Psoas muscle (tissue), 8 donors: ENCODE data around the gene PCGF3. TPM values are rescaled to one million over a fixed set of nuclear protein-coding genes. Genes with fewer than 3 reads are reported as not detected.

Source experiments
- ATAC-seq, 4 donors: fragments of 200-7000 bp; cut with Tn5 transposase; one replicate each; pipeline ENCODE4 v1.9.1; 2020; ENCODE audit warnings: moderate library complexity in 3 of 4, mild to moderate bottlenecking in 2 of 4
- DNase-seq, 2 donors: peaks; one replicate each; pipeline ENCODE4 v3.0.0-alpha.2; 2020
- H3K27ac ChIP-seq: fragments of 200-600 bp; one replicate; pipeline ENCODE4 v1.8.0; 2022
- H3K27me3 ChIP-seq, 3 donors: fragments of 200-600 bp in 1 of 3; one replicate each; pipeline versions ENCODE4 v1.6.1 to v1.8.0; 2013 to 2022; ENCODE audit warnings: low read length in 2 of 3, mild to moderate bottlenecking in 2 of 3, moderate library complexity in 1 of 3; ENCODE audit not compliant: insufficient read depth in 3 of 3
- H3K36me3 ChIP-seq, 2 donors: fragments of 200-600 bp in 1 of 2; one replicate each; pipeline versions ENCODE4 v1.6.1 to v1.8.0; 2013 to 2022; ENCODE audit warnings: low read depth in 1 of 2, mild to moderate bottlenecking in 1 of 2, moderate library complexity in 1 of 2; ENCODE audit not compliant: insufficient read depth in 1 of 2
- H3K4me1 ChIP-seq: fragments of 200-600 bp; one replicate; pipeline ENCODE4 v1.8.0; 2022
- H3K4me3 ChIP-seq: fragments of 200-600 bp; one replicate; pipeline ENCODE4 v1.8.0; 2022; ENCODE audit warnings: mild to moderate bottlenecking
- H3K9me3 ChIP-seq: fragments of 200-600 bp; one replicate; pipeline ENCODE4 v1.8.0; 2022
- CTCF ChIP-seq: fragments of 200-600 bp; IDR thresholded peaks from one replicate; pipeline ENCODE4 v1.8.0; 2022; ENCODE audit warnings: antibody characterized with exemption
- WGBS, 3 donors: extraction: QIAGEN DNeasy Blood & Tissue Kit; methylation state at CpG; one replicate each; pipeline versions ENCODE4 v1.1.6 to v1.1.7; 2013; 5-methylcytosine and 5-hydroxymethylcytosine counted together
- intact Hi-C, 2 donors: fragments of 100-400 bp; cut with DNase I; formaldehyde crosslinking; loops; one replicate each; pipeline versions ENCODE4 v1.11.0 to v1.14.2; 2022
- polyA plus RNA-seq, 3 donors: library from polyadenylated mRNA; stranded (reverse); fragments of 200-250 nt; gene quantifications; one replicate each; pipeline ENCODE4 v1.2.3, GENCODE V29; 2013
- total RNA-seq, 4 donors: library from RNA; stranded (reverse); fragmentation: NEBNext Ultra II Directional in 2 of 4; extraction: Animal tissue kit (Norgen Biotek cat#: 25700) in 2 of 4; gene quantifications; one replicate each; pipeline versions ENCODE4 v1.2.1 to v1.2.4, GENCODE V29; 2021 to 2023
- donor health status: healthy with polysubstance abuse.
- donor health status: DM: no; HTN: no; CAD: no; lungs with moderate emphysema.
- donor health status: Bipolar disorder and iron deficiency.
- donor health status: healthy.
- donor health status: DM: yes; HTN: yes; CAD: no.
- donor health status: DM: no; HTN: no; CAD: no.
- donor health status: DM: no; HTN: no; CAD: no.
- donor health status: DM: yes; HTN: yes; CAD: no.

PCGF3 gene
- total and polyA plus RNA-seq, 7 donors: 10.9 to 19.2 (median 15.1) TPM

- DNase-seq: peak in 1 of 2 donors; percentile 40
- H3K27ac ChIP-seq: no peak overlapping the region
Measured at GRCh38 chr4:679104-679481, 26.5 kb upstream of the PCGF3 start.

GRCh38 chr4:679629-680028, 26.0 kb upstream of the PCGF3 start:
- H3K9me3 ChIP-seq: no peaks in the 10 kb centered on the region
- H3K36me3 ChIP-seq: no peaks in the 10 kb centered on the region
- 81 to 89% (median 86%) methylated on average over 11 of the region's 11 CpGs for WGBS, 3 donors
- peaks cover 44% of the 10 kb centered on the region for H3K4me1 ChIP-seq
- no peak for TF ChIP-seq CTCF
- DNase-seq: peak in 1 of 2 donors; percentile 29
- intact Hi-C loops: no loop called here
- H3K27ac ChIP-seq: no peak overlapping the region
- no peak for ATAC-seq
- peaks cover 0 to 3% (median 0%) of the 10 kb centered on the region in 3 donors for H3K27me3 ChIP-seq
- no peak overlapping the region for H3K4me3 ChIP-seq

More at GRCh38 chr4:679104-679481, 26.5 kb upstream of the PCGF3 start:
- H3K27me3 ChIP-seq: peaks cover 0 to 3% (median 0%) of the 10 kb centered on the region in 3 donors
- 84 to 97% (median 87%) methylated on average over 11 to 13 of the region's 13 CpGs for WGBS, 3 donors
- no peak for ATAC-seq
- no peaks in the 10 kb centered on the region for H3K9me3 ChIP-seq
- H3K4me3 ChIP-seq: no peak overlapping the region
- TF ChIP-seq CTCF: no peak
- H3K36me3 ChIP-seq: no peaks in the 10 kb centered on the region
- H3K4me1 ChIP-seq: peaks cover 44% of the 10 kb centered on the region
- intact Hi-C loops: no loop called here

GRCh38 chr4:680091-680490, 25.5 kb upstream of the PCGF3 start:
- Histone ChIP-seq H3K27me3 (peaks cover 0 to 3% (median 0%) of the 10 kb centered on the region in 3 donors), H3K27ac (no peak overlapping the region), H3K9me3 (no peaks in the 10 kb centered on the region), H3K4me3 (peak overlapping the region; percentile 70), H3K36me3 (no peaks in the 10 kb centered on the region), H3K4me1 (peaks cover 42% of the 10 kb centered on the region)
- intact Hi-C loops: no loop called here
- 81 to 92% (median 89%) methylated on average over 8 to 9 of the region's 9 CpGs for WGBS, 3 donors
- DNase-seq: peak in 1 of 2 donors; percentile 43
- no peak for ATAC-seq
- no peak for TF ChIP-seq CTCF

GRCh38 chr4:680551-680927, 25.1 kb upstream of the PCGF3 start:
- WGBS, 3 donors: 54 to 69% (median 57%) methylated on average over 11 to 17 of the region's 17 CpGs
- ATAC-seq (no peak), DNase-seq (peak in 1 of 2 donors; percentile 54)
- intact Hi-C loops: no loop called here
- TF ChIP-seq CTCF: no peak
- peaks cover 0 to 3% (median 0%) of the 10 kb centered on the region in 3 donors for H3K27me3 ChIP-seq
- H3K4me1 ChIP-seq: peaks cover 38% of the 10 kb centered on the region
- H3K36me3 ChIP-seq: no peaks in the 10 kb centered on the region
- H3K4me3 ChIP-seq: peak overlapping the region; percentile 70
- H3K9me3 ChIP-seq: no peaks in the 10 kb centered on the region
- no peak overlapping the region for H3K27ac ChIP-seq
